IPS-NIHi7 (cell line): ENCODE results near the gene MAGEB3.
"Not testable (repeated sequence)": the region's sequence is repeated elsewhere in the genome, so short reads cannot be mapped to it uniquely, and the experiment has no call there.

ENCODE experiments used
- DNase-seq: peaks from one replicate; pipeline ENCODE4 v3.0.0; 2012; ENCODE audit warnings: mixed read lengths; ENCODE audit errors: extremely low spot score

MAGEB3 gene

GRCh38 chrX:30230395-30230794, at the start of gene MAGEB3:
TSS of gene MAGEB3 (plus strand) at chrX:30230657. CDS start at chrX:30235925, 5,268 bp downstream.
- DNase-seq = no peak

GRCh38 chrX:30181353-30181752, 49.1 kb upstream of the MAGEB3 start:
- DNase-seq = no peak

- DNase-seq = no peak
Observed at GRCh38 chrX:30183554-30183953, 46.9 kb upstream of the MAGEB3 start.

GRCh38 chrX:30190426-30190825, 40.0 kb upstream of the MAGEB3 start:
- DNase-seq = no peak

- DNase-seq = not testable (repeated sequence)
Observed at GRCh38 chrX:30193910-30194309, 36.5 kb upstream of the MAGEB3 start.

GRCh38 chrX:30196322-30196721, 34.1 kb upstream of the MAGEB3 start:
- DNase-seq = peak; percentile 64

- DNase-seq = no peak
Observed at GRCh38 chrX:30212172-30212571, 18.3 kb upstream of the MAGEB3 start.

- peak; percentile 49 for DNase-seq
Observed at GRCh38 chrX:30215357-30215843, 15.1 kb upstream of the MAGEB3 start, which contains the start of gene MAGEB2. TSS of gene MAGEB2 (plus strand) at chrX:30215563. CDS start at chrX:30218581, 3,018 bp downstream.

- DNase-seq = no peak
Observed at GRCh38 chrX:30217465-30217864, 13.0 kb upstream of the MAGEB3 start.

- peak; percentile 60 for DNase-seq
Observed at GRCh38 chrX:30219372-30219771, 11.1 kb upstream of the MAGEB3 start.

GRCh38 chrX:30220661-30221060, 9.8 kb upstream of the MAGEB3 start:
- DNase-seq = no peak

- no peak for DNase-seq
Observed at GRCh38 chrX:30224536-30224935, 5.9 kb upstream of the MAGEB3 start.

GRCh38 chrX:30228526-30228925, 1.9 kb upstream of the MAGEB3 start:
- peak; percentile 75 for DNase-seq

GRCh38 chrX:30241724-30242415, 11.4 kb downstream of the MAGEB3 start, which contains the start of gene MAGEB4:
TSS of gene MAGEB4 (plus strand) at chrX:30242000. CDS start at chrX:30242136, 136 bp downstream.
- DNase-seq = no peak

- DNase-seq = peak; percentile 72
Observed at GRCh38 chrX:30246769-30247489, 16.5 kb downstream of the MAGEB3 start, which contains the start of gene MAGEB1. TSS of gene MAGEB1 (plus strand) at chrX:30247146. CDS start at chrX:30250494, 3,348 bp downstream.

- DNase-seq = no peak
Observed at GRCh38 chrX:30248854-30249253, 18.4 kb downstream of the MAGEB3 start.

GRCh38 chrX:30253257-30253656, 22.8 kb downstream of the MAGEB3 start:
- no peak for DNase-seq

GRCh38 chrX:30259927-30260326, 29.5 kb downstream of the MAGEB3 start:
- DNase-seq = no peak

- DNase-seq = no peak
Observed at GRCh38 chrX:30261012-30261411, 30.6 kb downstream of the MAGEB3 start.

- no peak for DNase-seq
Observed at GRCh38 chrX:30262763-30263162, 32.3 kb downstream of the MAGEB3 start.

GRCh38 chrX:30270639-30271038, 40.2 kb downstream of the MAGEB3 start:
- DNase-seq = no peak

GRCh38 chrX:30275498-30275897, 45.0 kb downstream of the MAGEB3 start:
- DNase-seq = peak; percentile 25

GRCh38 chrX:30278365-30278764, 47.9 kb downstream of the MAGEB3 start:
- DNase-seq = no peak
